ENCODE results near the gene CASKIN1. TPM values are rescaled to one million over a fixed set of nuclear protein-coding genes. Genes with fewer than 3 reads are reported as not detected.

CASKIN1 gene
- total RNA-seq, 1 donor from 2014 or later = 1.6 TPM

DNA sequence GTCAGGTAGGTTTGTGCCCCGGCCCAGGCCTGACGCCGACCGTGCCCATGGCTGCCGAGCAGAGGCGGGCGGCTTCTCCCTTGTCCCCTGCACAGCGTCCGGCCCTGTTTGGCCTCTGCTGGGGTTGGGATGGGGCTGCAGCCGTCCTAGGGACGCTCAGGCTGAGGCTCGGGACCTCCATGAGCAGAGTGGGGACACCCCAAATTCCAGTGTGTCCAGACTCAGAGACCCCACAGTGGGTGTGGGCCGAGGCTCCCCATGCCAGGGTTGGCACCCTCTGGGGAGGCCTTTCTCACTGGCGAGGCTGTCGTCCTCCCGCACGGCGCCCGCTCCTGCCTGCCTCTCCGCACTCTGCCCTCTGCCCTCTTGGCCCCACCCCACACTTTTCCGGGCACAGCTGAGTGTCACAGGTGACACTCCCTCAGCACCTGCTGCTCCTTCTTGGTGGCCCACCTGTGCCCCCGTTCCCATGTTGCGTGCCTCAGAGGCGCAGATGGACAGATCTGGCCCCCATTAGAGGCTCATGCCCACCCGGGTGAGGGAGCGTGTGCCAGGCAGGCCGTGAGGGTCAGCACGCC, 24.7 kb downstream of the CASKIN1 start:
- no peak overlapping the region for H3K27ac Mint-ChIP-seq
- H3K27ac ChIP-seq = no peak overlapping the region
- no peak for DNase-seq (ENCODE audit: low spot score)
- H3F3A ChIP-seq (ENCODE audit: low read depth) = no peaks in the 10 kb centered on the region
- no peaks in the 10 kb centered on the region for H3K9me3 ChIP-seq (ENCODE audit: low read depth)
- no peak overlapping the region for H3K4me2 ChIP-seq
- no peaks in the 10 kb centered on the region for H4K20me1 ChIP-seq (ENCODE audit: low read depth)
- H2AFZ ChIP-seq (replicated peaks) = no peak overlapping the region
- H3K27me3 Mint-ChIP-seq (ENCODE audit: insufficient read depth, low read depth) = peaks cover 2% of the 10 kb centered on the region
- no peak overlapping the region for H3K4me3 ChIP-seq
- H3K9me3 Mint-ChIP-seq = no peaks in the 10 kb centered on the region
- no peaks in the 10 kb centered on the region for H3K36me3 ChIP-seq
- H3K36me3 Mint-ChIP-seq = peaks cover 2% of the 10 kb centered on the region
- no peaks in the 10 kb centered on the region for H3K4me1 ChIP-seq
- H3K79me2 ChIP-seq (ENCODE audit: low read depth) = no peaks in the 10 kb centered on the region
- no peak overlapping the region for H3K4me3 Mint-ChIP-seq
- no peak overlapping the region for H3K9ac ChIP-seq
- no peaks in the 10 kb centered on the region for H3K4me1 Mint-ChIP-seq
- H3K27me3 ChIP-seq = no peaks in the 10 kb centered on the region
- no peak for TF ChIP-seq EZH2 (IDR thresholded peaks at IDR 0.05)
- TF ChIP-seq EZH2phosphoT487 (IDR thresholded peaks at IDR 0.05) = no peak
- TF ChIP-seq, protein P1, sequence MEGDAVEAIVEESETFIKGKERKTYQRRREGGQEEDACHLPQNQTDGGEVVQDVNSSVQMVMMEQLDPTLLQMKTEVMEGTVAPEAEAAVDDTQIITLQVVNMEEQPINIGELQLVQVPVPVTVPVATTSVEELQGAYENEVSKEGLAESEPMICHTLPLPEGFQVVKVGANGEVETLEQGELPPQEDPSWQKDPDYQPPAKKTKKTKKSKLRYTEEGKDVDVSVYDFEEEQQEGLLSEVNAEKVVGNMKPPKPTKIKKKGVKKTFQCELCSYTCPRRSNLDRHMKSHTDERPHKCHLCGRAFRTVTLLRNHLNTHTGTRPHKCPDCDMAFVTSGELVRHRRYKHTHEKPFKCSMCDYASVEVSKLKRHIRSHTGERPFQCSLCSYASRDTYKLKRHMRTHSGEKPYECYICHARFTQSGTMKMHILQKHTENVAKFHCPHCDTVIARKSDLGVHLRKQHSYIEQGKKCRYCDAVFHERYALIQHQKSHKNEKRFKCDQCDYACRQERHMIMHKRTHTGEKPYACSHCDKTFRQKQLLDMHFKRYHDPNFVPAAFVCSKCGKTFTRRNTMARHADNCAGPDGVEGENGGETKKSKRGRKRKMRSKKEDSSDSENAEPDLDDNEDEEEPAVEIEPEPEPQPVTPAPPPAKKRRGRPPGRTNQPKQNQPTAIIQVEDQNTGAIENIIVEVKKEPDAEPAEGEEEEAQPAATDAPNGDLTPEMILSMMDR (IDR thresholded peaks at IDR 0.05) = no peak

DNA sequence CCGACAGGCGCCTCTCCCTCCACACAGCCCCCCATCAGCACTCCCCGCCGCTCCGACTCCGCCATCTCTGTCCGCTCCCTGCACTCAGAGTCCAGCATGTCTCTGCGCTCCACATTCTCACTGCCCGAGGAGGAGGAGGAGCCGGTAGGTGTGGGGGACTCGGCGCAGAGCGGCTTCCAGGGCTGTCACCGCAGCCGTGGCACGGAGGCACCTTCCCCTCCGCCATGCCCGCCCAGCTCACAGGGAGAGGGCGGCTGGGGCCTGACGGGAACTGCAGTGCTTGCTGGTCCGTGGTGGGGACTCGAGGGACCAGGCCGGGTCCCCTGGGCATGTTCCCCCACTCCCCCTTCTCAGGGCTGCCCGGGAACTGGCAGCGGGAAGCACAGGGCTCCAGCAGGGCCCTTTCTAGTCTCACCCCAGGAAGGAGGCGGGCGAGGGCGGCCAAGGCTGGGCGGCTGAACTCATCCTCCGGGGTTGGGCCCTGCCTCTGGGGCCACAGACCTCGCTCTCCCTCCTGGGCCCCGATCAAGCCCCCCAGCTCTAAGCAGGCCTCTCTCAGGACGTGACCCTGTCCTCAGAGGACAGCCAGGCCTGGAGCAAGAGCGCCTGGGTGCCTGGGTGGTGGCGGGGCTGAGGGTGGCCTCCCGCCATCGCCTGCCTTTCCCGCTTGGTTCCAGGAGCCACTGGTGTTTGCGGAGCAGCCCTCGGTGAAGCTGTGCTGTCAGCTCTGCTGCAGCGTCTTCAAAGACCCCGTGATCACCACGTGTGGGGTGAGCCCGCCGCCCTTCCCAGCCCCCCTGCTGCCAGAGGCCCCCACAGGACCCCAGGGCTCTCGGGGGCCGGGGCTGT, 25.6 kb downstream of the CASKIN1 start:
- Histone ChIP-seq H3K9ac (no peak overlapping the region), H4K20me1 (ENCODE audit: low read depth) (no peaks in the 10 kb centered on the region), H3K4me2 (no peak overlapping the region), H3K4me1 (no peaks in the 10 kb centered on the region), H3K36me3 (no peaks in the 10 kb centered on the region), H3K79me2 (ENCODE audit: low read depth) (no peaks in the 10 kb centered on the region), H3K9me3 (ENCODE audit: low read depth) (no peaks in the 10 kb centered on the region), H3K4me3 (no peak overlapping the region), H3K27me3 (no peaks in the 10 kb centered on the region), H3F3A (ENCODE audit: low read depth) (no peaks in the 10 kb centered on the region), H3K27ac (no peak overlapping the region), H2AFZ (replicated peaks) (no peak overlapping the region)
- TF ChIP-seq EZH2phosphoT487 (IDR thresholded peaks at IDR 0.05) = no peak
- no peak for TF ChIP-seq EZH2 (IDR thresholded peaks at IDR 0.05)
- TF ChIP-seq, protein P1 (IDR thresholded peaks at IDR 0.05) = no peak
- DNase-seq (ENCODE audit: low spot score) = no peak
- Mint-ChIP-seq H3K27ac (no peak overlapping the region), H3K4me1 (no peaks in the 10 kb centered on the region), H3K9me3 (no peaks in the 10 kb centered on the region), H3K4me3 (no peak overlapping the region), H3K36me3 (peaks cover 2% of the 10 kb centered on the region), H3K27me3 (ENCODE audit: insufficient read depth, low read depth) (no peaks in the 10 kb centered on the region)

DNA sequence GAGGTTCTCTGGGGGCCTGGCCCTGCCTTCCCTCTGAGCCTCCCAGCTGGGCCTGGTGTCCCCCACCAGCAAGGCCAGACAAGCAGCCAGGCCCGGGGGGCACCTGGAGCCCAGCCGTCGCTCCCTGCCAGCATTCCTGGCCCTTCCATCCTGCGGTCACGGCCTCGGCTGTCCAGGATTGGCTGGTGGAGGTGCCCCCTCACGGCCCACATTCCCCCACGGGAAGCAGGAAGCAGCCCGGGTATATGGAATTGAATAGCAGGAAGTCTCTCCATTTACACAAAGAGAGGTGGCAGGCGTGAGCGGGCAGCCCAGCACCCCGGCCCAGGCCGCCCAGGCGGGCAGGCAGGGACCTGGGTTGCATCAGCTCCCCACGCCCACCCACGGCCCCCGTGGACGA, 26.3 kb downstream of the CASKIN1 start:
- Mint-ChIP-seq H3K27ac (no peak overlapping the region), H3K4me3 (no peak overlapping the region), H3K9me3 (no peaks in the 10 kb centered on the region), H3K36me3 (peaks cover 4% of the 10 kb centered on the region), H3K4me1 (no peaks in the 10 kb centered on the region), H3K27me3 (ENCODE audit: insufficient read depth, low read depth) (no peaks in the 10 kb centered on the region)
- TF ChIP-seq EZH2 (IDR thresholded peaks at IDR 0.05) (no peak), EZH2phosphoT487 (IDR thresholded peaks at IDR 0.05) (no peak)
- TF ChIP-seq, protein P1 (IDR thresholded peaks at IDR 0.05) = no peak
- Histone ChIP-seq H3K9ac (no peak overlapping the region), H3K27me3 (no peaks in the 10 kb centered on the region), H3F3A (ENCODE audit: low read depth) (no peaks in the 10 kb centered on the region), H3K4me3 (no peak overlapping the region), H3K79me2 (ENCODE audit: low read depth) (no peaks in the 10 kb centered on the region), H3K9me3 (ENCODE audit: low read depth) (no peaks in the 10 kb centered on the region), H3K36me3 (no peaks in the 10 kb centered on the region), H2AFZ (replicated peaks) (no peak overlapping the region), H3K4me2 (no peak overlapping the region), H4K20me1 (ENCODE audit: low read depth) (no peaks in the 10 kb centered on the region), H3K4me1 (no peaks in the 10 kb centered on the region), H3K27ac (no peak overlapping the region)
- no peak for DNase-seq (ENCODE audit: low spot score)

Data from neural progenitor cell (in vitro differentiated cells).